ENCODE results near the gene LITAFD.

The LITAFD gene

GRCh38 chr16:8853611-8854010, 28.5 kb upstream of the LITAFD start:
- TF ChIP-seq CTCF (conservative IDR thresholded peaks at IDR 0.05), result no peak
- no peak overlapping the region for H3K27ac ChIP-seq

GRCh38 chr16:8854298-8854948, 27.7 kb upstream of the LITAFD start:
- H3K27ac ChIP-seq, result no peak overlapping the region
- no peak for TF ChIP-seq CTCF (conservative IDR thresholded peaks at IDR 0.05)

- no peak overlapping the region for H3K27ac ChIP-seq
- TF ChIP-seq CTCF (conservative IDR thresholded peaks at IDR 0.05), result no peak
These were observed 26.9 kb upstream of the LITAFD start for GRCh38 chr16:8855051-8855786.

GRCh38 chr16:8855972-8856371, 26.2 kb upstream of the LITAFD start:
- TF ChIP-seq CTCF (conservative IDR thresholded peaks at IDR 0.05), result no peak
- no peak overlapping the region for H3K27ac ChIP-seq

GRCh38 chr16:8858994-8859912, 22.9 kb upstream of the LITAFD start:
- no peak for TF ChIP-seq CTCF (conservative IDR thresholded peaks at IDR 0.05)
- H3K27ac ChIP-seq, result no peak overlapping the region

- TF ChIP-seq CTCF (conservative IDR thresholded peaks at IDR 0.05), result no peak
- H3K27ac ChIP-seq, result no peak overlapping the region
These were observed 22.0 kb upstream of the LITAFD start for GRCh38 chr16:8859913-8860881.

All from VCaP (cell line).